ENCODE measurements around the gene RNF207. TPM values are rescaled to one million over a fixed set of nuclear protein-coding genes. Genes with fewer than 3 reads are reported as not detected.

The RNF207 gene
- total RNA-seq, 2 donors from 2014 or later: 4.8 to 7.7 TPM

GRCh38 chr1:6165441-6165985, 40.4 kb upstream of the RNF207 start:
- H3K36me3 ChIP-seq (ENCODE audit: control insufficient read depth, insufficient read depth, low read length): no peaks in the 10 kb centered on the region
- DNase-seq: no peak
- WGBS, 2 experiments (ENCODE audit: insufficient coverage in 1 of 2, insufficient read length in 1 of 2): 86 to 93% methylated on average over 3 to 12 of the region's 12 CpGs
- H3K4me1 Mint-ChIP-seq: peaks cover 2% of the 10 kb centered on the region
- TF ChIP-seq CTCF (conservative IDR thresholded peaks at IDR 0.05): no peak
- H3K27me3 ChIP-seq (ENCODE audit: control insufficient read depth, insufficient read depth, low read length, poor library complexity, severe bottlenecking): no peaks in the 10 kb centered on the region
- H3K9ac ChIP-seq (ENCODE audit: extremely low read depth, low read length, poor library complexity, severe bottlenecking): no peak overlapping the region
- H3K4me3 ChIP-seq (ENCODE audit: low read length): no peak overlapping the region
- no peaks in the 10 kb centered on the region for H3K9me3 Mint-ChIP-seq
- no peaks in the 10 kb centered on the region for H3K9me3 ChIP-seq (ENCODE audit: control insufficient read depth, low read length)
- no peaks in the 10 kb centered on the region for H3K4me1 ChIP-seq (ENCODE audit: control insufficient read depth, insufficient read depth, low read length)
- H3K36me3 Mint-ChIP-seq (ENCODE audit: low read depth): no peaks in the 10 kb centered on the region
- no peak overlapping the region for H3K27ac ChIP-seq (ENCODE audit: low read depth, low read length)
- no peak overlapping the region for H3K27ac Mint-ChIP-seq
- H3K4me3 Mint-ChIP-seq: no peak overlapping the region
- H3K27me3 Mint-ChIP-seq (ENCODE audit: insufficient read depth): no peaks in the 10 kb centered on the region

GRCh38 chr1:6166221-6166620, 39.7 kb upstream of the RNF207 start:
- H3K27me3 Mint-ChIP-seq (ENCODE audit: insufficient read depth): no peaks in the 10 kb centered on the region
- no peak for TF ChIP-seq CTCF (conservative IDR thresholded peaks at IDR 0.05)
- no peak for DNase-seq
- Histone ChIP-seq H3K27me3 (ENCODE audit: control insufficient read depth, insufficient read depth, low read length, poor library complexity, severe bottlenecking) (no peaks in the 10 kb centered on the region), H3K27ac (ENCODE audit: low read depth, low read length) (no peak overlapping the region), H3K9ac (ENCODE audit: extremely low read depth, low read length, poor library complexity, severe bottlenecking) (no peak overlapping the region), H3K4me3 (ENCODE audit: low read length) (no peak overlapping the region), H3K9me3 (ENCODE audit: control insufficient read depth, low read length) (no peaks in the 10 kb centered on the region), H3K36me3 (ENCODE audit: control insufficient read depth, insufficient read depth, low read length) (no peaks in the 10 kb centered on the region), H3K4me1 (ENCODE audit: control insufficient read depth, insufficient read depth, low read length) (no peaks in the 10 kb centered on the region)
- no peaks in the 10 kb centered on the region for H3K9me3 Mint-ChIP-seq
- no peak overlapping the region for H3K27ac Mint-ChIP-seq
- WGBS, 2 experiments (ENCODE audit: insufficient coverage in 1 of 2, insufficient read length in 1 of 2): 85 to 100% methylated on average over 1 to 10 of the region's 10 CpGs
- no peaks in the 10 kb centered on the region for H3K36me3 Mint-ChIP-seq (ENCODE audit: low read depth)
- no peak overlapping the region for H3K4me3 Mint-ChIP-seq
- H3K4me1 Mint-ChIP-seq: peaks cover 2% of the 10 kb centered on the region

- TF ChIP-seq CTCF (conservative IDR thresholded peaks at IDR 0.05): no peak
- 88% methylated on average over 5 to 19 of the region's 19 CpGs for WGBS, 2 experiments (ENCODE audit: insufficient coverage in 1 of 2, insufficient read length in 1 of 2)
- no peak overlapping the region for H3K4me3 Mint-ChIP-seq
- H3K4me3 ChIP-seq (ENCODE audit: low read length): no peak overlapping the region
- no peaks in the 10 kb centered on the region for H3K27me3 ChIP-seq (ENCODE audit: control insufficient read depth, insufficient read depth, low read length, poor library complexity, severe bottlenecking)
- no peaks in the 10 kb centered on the region for H3K36me3 ChIP-seq (ENCODE audit: control insufficient read depth, insufficient read depth, low read length)
- H3K4me1 Mint-ChIP-seq: peaks cover under 1% of the 10 kb centered on the region
- no peaks in the 10 kb centered on the region for H3K4me1 ChIP-seq (ENCODE audit: control insufficient read depth, insufficient read depth, low read length)
- H3K27ac Mint-ChIP-seq: no peak overlapping the region
- no peaks in the 10 kb centered on the region for H3K27me3 Mint-ChIP-seq (ENCODE audit: insufficient read depth)
- H3K9me3 ChIP-seq (ENCODE audit: control insufficient read depth, low read length): no peaks in the 10 kb centered on the region
- no peak for DNase-seq
- no peaks in the 10 kb centered on the region for H3K9me3 Mint-ChIP-seq
- no peaks in the 10 kb centered on the region for H3K36me3 Mint-ChIP-seq (ENCODE audit: low read depth)
- no peak overlapping the region for H3K27ac ChIP-seq (ENCODE audit: low read depth, low read length)
- no peak overlapping the region for H3K9ac ChIP-seq (ENCODE audit: extremely low read depth, low read length, poor library complexity, severe bottlenecking)
These were observed 39.1 kb upstream of the RNF207 start for GRCh38 chr1:6166655-6167390.

Data from endodermal cell (in vitro differentiated cells).